HepG2 (cell line): ENCODE results near the gene PFKFB2.

Experiments used
- MYNN ChIP-seq: sonication (generic); formaldehyde crosslinking; IDR thresholded peaks from 2 replicates; pipeline ENCODE4 v1.4.0; 2020; ENCODE audit warnings: mild to moderate bottlenecking, low read depth, missing genetic modification reagents
- TCF7L2 ChIP-seq: IDR thresholded peaks from 2 replicates; pipeline ENCODE4 v1.6.1; 2011; ENCODE audit warnings: mild to moderate bottlenecking, low read depth, low read length, moderate library complexity
- TF ChIP-seq, protein P1 (sequence below): sonication (generic); formaldehyde crosslinking; IDR thresholded peaks from 2 replicates; pipeline ENCODE4 v1.4.0; 2020; ENCODE audit warnings: missing genetic modification reagents, borderline replicate concordance

DNA sequence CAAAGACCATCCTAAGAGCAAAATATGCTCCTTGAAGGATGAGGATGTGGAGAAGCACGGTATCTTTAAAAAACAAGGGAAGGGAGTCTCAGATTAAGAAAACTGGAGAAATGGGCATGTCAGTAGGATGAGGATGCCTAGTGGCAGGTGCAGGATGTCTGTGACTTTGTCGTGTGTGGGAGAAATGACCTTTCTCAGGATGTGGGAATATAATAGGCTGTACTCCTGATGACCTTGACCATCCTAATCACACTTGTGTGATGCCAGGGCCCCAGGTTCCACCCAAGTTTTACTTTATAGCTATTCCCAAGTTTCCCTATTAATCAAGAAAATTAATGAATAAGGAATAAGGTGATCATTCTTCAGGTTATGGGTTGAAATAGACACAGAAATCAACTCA is 33.4 kb upstream of the PFKFB2 start:
- TF ChIP-seq, protein P1, sequence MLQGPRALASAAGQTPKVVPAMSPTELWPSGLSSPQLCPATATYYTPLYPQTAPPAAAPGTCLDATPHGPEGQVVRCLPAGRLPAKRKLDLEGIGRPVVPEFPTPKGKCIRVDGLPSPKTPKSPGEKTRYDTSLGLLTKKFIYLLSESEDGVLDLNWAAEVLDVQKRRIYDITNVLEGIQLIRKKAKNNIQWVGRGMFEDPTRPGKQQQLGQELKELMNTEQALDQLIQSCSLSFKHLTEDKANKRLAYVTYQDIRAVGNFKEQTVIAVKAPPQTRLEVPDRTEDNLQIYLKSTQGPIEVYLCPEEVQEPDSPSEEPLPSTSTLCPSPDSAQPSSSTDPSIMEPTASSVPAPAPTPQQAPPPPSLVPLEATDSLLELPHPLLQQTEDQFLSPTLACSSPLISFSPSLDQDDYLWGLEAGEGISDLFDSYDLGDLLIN (CRISPR knock-in tag), result no peak
- TF ChIP-seq TCF7L2 (no peak), MYNN (CRISPR knock-in tag) (no peak)
